Measurements from ENCODE around the gene ALAS1.

Gene ALAS1

DNA sequence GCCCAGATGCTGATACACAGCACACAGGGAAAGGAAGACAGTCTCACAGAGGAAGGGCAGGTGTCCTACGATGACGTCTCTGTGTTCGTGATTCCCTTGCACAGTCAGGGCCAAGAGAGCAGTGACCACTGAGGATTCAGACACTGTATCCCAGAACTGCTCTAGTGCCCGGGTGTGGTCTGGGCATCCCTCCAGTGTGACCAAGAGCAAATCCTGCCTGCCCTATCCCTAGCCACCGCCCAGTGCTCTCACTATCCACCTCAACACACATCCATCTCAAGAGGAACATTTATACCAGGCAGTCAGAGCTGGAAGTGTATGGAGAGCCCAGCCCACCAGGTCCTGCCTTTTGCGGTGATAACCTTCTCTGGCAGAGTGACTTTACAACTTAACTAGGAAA is 51.7 kb downstream of the ALAS1 start:
- DNase-seq (ENCODE audit: low spot score) = no peak

DNA sequence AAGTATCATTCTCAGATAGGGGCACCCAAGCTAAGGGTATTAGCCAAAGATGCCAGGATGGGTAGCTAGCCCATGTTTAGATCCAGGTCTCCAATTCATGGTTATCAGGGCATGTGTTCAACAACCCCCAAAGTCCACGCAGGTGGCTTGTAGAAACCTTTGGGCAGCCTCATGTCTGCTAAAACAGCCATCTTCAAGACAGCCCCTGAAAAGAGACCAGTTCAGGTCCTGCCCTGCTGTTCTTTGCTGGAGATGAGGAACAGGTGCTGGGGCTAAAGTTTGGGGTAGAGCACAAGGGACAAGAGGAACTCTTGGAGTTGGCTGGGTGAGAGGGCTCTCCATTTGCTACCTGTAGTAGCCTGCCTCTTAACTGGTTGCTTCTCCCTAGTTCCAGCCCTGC is 52.2 kb downstream of the ALAS1 start:
- no peak for DNase-seq (ENCODE audit: low spot score)

DNA sequence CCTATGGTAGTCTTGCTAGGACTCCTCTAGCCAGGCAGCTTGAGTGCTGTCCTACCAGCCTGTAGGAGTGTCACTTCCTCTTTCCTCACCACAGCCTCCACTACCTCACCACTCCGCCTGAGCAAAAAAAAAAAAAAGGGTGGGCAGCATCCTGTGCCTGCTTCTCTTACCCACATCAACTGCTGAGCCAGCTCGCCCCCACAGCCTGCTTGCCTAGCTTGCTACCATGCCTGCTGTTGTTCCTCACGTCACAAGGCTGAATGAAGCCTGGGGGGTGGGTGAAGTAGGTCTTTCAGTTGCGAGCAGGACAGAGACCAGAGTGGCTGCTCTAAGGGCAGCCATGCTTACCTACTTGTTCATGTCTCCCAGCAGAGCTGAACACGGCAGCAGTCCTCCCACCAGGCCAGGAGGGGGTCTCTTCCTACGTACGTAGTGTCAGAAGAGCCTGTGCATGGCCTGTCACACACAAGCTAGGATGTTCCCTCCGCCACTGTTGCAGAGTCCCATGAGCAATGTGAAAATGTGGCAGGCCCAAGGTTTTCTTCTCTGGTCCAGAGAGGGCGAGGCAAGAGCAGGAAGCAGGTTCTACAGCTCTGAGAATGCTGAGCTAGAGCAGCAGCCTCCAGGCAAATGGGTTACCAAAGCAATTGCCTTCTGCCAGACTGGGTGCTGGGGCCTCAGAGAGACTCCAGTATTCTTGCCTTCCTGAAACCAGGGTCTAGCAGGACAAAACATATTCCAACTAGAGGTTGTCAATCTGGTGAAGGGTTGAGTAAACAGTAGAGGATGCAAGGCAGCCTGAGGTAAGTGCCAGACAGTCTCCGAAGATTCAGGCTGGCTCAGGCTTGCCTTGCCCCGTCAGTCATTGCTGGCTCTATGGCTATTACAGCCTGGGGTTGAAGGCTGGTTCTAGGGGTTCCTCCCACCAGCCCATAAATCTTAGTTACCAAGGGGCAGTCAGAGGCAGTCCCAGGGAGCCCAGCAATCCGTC is 55.6 kb downstream of the ALAS1 start:
- DNase-seq (ENCODE audit: low spot score) = no peak

- no peak for DNase-seq (ENCODE audit: low spot score)
Observed at GRCh38 chr3:52254608-52255007, 56.6 kb downstream of the ALAS1 start.

GRCh38 chr3:52256159-52256558 is 58.2 kb downstream of the ALAS1 start:
- no peak for DNase-seq (ENCODE audit: low spot score)

DNA sequence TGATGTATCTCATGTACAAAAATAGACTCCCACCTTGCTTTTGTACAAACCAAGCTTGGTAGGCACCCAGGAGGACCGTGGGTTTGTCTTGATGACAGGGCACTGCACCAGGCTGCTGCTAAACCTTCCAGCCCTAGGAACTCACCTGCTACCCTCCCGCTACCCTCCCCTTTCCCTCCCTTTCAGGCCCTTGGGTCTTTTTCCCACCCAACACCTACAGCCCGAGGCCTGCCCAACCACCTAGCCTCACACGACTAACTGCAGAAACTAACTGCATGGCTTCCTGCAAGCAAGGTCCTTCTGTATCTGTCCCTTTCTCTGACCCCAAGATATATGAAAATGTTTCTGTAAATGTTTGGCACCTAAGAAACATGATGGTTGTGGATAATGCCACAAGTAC is 58.7 kb downstream of the ALAS1 start:
- DNase-seq (ENCODE audit: low spot score) = no peak

DNA sequence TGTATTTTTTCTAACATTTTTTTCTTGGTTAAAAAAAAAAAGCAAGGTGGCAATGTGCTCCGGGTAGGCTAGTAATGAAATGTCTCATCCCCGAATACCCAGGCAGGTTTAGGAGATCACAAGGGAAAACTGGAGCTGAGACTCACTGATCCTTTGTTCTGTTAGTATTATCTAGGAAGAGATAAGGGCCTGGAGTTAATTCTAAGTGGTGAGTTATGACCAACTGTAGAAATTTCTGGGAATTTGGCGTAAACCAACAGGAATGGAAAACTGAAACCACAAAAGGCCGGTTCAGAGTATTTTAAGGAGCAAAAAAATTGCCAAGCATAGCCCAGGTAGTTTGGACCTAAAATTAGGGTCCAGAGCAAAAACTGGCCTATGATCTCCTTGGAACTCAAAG is 60.0 kb downstream of the ALAS1 start:
- DNase-seq (ENCODE audit: low spot score) = no peak

DNA sequence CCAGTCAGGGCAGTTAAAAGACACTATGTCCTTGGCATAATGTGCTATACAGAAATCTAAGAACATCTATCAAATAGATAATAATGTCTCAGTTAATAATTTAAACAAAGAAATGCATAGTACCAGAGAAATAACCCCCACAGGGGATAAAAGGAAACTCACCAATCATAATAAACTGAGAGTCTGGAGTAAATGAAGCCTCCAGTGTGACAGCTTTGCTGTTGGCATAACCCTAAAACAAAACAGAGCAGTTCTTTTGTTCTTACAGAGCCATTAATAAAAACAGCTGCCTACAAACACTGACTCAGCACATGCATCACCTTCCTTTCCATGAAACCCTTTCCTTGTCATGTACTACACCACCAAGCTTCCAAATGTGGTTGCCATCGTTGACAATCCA is 61.1 kb downstream of the ALAS1 start:
- no peak for DNase-seq (ENCODE audit: low spot score)

DNA sequence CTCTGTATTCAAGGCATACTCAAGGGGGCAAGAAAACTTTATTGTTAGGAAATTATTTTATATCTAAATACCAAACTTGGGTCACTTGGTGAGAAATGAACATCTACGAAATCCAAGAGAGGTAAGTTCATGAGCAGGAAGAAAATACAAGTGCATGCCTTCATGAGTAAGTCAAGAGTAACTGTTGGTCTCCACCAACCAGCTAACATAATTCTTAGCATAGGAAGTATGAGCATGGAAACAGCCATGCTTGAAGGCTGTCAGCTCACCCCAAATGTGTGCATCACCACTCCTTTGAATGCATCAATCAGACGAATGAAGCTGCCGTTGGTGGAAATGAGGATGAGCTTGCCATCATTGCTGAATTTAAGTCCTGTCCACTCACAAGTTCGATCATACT is 61.5 kb downstream of the ALAS1 start:
- DNase-seq (ENCODE audit: low spot score) = no peak

DNA sequence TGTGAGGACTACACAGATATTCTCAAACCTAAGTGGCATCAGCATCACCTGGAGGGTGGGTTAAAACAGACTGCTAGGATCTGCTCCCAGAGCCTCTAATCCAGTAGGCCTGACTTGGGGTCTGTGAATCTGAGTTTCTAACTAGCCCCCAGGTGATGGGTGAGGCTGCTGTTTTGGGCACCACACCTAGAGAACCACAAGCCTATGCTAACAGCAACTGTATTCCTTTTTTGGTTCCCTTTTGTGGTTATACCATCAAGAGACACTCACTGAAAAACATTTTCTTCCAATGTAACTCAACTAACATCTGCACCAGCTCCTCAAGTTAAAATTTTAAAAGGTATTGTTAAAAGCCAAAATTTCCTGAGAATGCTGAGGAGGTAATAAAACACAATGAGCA is 64.5 kb downstream of the ALAS1 start:
- DNase-seq (ENCODE audit: low spot score) = no peak
